ENCODE measurements around the gene MAP3K14.

DNA sequence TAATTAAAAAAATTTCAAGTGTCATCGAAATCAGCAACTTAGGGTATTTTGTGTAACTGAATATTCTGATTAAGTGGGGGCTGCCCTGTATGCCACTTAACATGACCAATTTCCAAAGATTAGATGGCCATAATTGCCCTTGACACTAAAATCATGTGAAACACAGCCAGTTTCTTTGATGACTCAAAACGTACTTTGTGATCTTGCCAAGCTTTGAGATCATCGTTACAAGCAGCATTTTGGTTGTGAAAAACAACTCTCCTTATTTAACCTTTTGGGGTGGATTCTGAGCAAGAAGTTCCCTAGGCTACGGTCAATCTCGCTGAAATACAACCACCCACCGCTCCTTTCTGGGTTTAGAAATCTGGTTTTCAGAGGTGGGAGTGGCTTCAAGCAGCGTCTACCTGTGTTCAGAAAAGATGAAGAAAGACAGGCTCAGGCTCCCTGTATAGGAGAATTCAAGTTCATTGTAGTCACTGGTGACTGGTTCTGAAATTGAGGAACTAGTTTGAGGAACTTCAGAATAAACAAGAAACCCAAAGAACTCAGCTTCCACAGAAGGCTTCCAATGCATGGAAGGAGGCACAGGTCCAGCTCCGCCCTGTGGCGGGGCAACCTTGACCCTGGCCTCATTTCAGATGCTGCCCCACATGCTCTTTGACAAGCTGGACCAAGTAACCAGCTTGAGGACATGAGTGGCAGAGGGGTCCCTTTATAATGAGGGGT, 9.4 kb downstream of the MAP3K14 start:
- TF ChIP-seq CEBPZ (IDR thresholded peaks at IDR 0.05; ENCODE audit: low read depth, low read length) (no peak), JUNB (IDR thresholded peaks at IDR 0.05) (peak; percentile 96), TCF12 (IDR thresholded peaks at IDR 0.05; ENCODE audit: low read depth, low read length) (0 out of 2 replicates have a peak, but pooled peaks have one; percentile 34), CEBPB (IDR thresholded peaks at IDR 0.05; ENCODE audit: borderline replicate concordance in 1 of 2, low read depth in 2 of 2, low read length in 2 of 2) (no peak), SIX5 (IDR thresholded peaks at IDR 0.05; ENCODE audit: low read depth, low read length, severe bottlenecking) (no peak), MYC (IDR thresholded peaks at IDR 0.05; ENCODE audit: insufficient read depth, insufficient read length, insufficient replicate concordance, low read length, severe bottlenecking) (no peak), TAF1 (IDR thresholded peaks at IDR 0.05; ENCODE audit: borderline replicate concordance, low read depth, low read length) (no peak), POLR2AphosphoS5 (IDR thresholded peaks at IDR 0.05; ENCODE audit: low read length) (no peak; the same call in 1 of the 2 replicates), SPI1 (IDR thresholded peaks at IDR 0.05; ENCODE audit: borderline replicate concordance, insufficient read depth, low read depth, low read length) (peak; percentile 47; the same call in 1 of the 2 replicates), RCOR1 (conservative IDR thresholded peaks at IDR 0.05; ENCODE audit: low read depth, low read length) (no peak), PAX8 (IDR thresholded peaks at IDR 0.05) (no peak), SIN3A (IDR thresholded peaks at IDR 0.05; ENCODE audit: low read depth, low read length) (0 out of 2 replicates have a peak, but pooled peaks have one; percentile 29)
- TF ChIP-seq, protein P1, sequence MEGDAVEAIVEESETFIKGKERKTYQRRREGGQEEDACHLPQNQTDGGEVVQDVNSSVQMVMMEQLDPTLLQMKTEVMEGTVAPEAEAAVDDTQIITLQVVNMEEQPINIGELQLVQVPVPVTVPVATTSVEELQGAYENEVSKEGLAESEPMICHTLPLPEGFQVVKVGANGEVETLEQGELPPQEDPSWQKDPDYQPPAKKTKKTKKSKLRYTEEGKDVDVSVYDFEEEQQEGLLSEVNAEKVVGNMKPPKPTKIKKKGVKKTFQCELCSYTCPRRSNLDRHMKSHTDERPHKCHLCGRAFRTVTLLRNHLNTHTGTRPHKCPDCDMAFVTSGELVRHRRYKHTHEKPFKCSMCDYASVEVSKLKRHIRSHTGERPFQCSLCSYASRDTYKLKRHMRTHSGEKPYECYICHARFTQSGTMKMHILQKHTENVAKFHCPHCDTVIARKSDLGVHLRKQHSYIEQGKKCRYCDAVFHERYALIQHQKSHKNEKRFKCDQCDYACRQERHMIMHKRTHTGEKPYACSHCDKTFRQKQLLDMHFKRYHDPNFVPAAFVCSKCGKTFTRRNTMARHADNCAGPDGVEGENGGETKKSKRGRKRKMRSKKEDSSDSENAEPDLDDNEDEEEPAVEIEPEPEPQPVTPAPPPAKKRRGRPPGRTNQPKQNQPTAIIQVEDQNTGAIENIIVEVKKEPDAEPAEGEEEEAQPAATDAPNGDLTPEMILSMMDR (IDR thresholded peaks at IDR 0.05 in 2 of 3, conservative IDR thresholded peaks at IDR 0.05 in 1 of 3; ENCODE audit: control insufficient read depth in 2 of 3, extremely low read depth in 1 of 3, insufficient read depth in 1 of 3, low read depth in 3 of 3, low read length in 3 of 3): 0 out of 6 replicates have a peak, but pooled peaks of 1 of the 3 experiments have one; percentile 5
- TF ChIP-seq, protein P2, sequence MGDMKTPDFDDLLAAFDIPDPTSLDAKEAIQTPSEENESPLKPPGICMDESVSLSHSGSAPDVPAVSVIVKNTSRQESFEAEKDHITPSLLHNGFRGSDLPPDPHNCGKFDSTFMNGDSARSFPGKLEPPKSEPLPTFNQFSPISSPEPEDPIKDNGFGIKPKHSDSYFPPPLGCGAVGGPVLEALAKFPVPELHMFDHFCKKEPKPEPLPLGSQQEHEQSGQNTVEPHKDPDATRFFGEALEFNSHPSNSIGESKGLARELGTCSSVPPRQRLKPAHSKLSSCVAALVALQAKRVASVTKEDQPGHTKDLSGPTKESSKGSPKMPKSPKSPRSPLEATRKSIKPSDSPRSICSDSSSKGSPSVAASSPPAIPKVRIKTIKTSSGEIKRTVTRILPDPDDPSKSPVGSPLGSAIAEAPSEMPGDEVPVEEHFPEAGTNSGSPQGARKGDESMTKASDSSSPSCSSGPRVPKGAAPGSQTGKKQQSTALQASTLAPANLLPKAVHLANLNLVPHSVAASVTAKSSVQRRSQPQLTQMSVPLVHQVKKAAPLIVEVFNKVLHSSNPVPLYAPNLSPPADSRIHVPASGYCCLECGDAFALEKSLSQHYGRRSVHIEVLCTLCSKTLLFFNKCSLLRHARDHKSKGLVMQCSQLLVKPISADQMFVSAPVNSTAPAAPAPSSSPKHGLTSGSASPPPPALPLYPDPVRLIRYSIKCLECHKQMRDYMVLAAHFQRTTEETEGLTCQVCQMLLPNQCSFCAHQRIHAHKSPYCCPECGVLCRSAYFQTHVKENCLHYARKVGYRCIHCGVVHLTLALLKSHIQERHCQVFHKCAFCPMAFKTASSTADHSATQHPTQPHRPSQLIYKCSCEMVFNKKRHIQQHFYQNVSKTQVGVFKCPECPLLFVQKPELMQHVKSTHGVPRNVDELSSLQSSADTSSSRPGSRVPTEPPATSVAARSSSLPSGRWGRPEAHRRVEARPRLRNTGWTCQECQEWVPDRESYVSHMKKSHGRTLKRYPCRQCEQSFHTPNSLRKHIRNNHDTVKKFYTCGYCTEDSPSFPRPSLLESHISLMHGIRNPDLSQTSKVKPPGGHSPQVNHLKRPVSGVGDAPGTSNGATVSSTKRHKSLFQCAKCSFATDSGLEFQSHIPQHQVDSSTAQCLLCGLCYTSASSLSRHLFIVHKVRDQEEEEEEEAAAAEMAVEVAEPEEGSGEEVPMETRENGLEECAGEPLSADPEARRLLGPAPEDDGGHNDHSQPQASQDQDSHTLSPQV (IDR thresholded peaks at IDR 0.05): no peak

All from GM12878 (cell line).